Transverse colon (tissue), 4 donors: Measurements from ENCODE around the gene KCP. TPM values are rescaled to one million over a fixed set of nuclear protein-coding genes. Genes with fewer than 3 reads are reported as not detected.

Experiments used
- DNase-seq: peaks from one replicate; pipeline ENCODE4 v3.0.0-alpha.2; 2019
- H3K27ac ChIP-seq, 4 donors: fragments of 200-600 bp; sonication (generic); 2 replicates each; pipeline ENCODE4 v1.5.1; 2016 to 2018; ENCODE audit warnings: inconsistent platforms in 4 of 4
- H3K27me3 ChIP-seq: fragments of 200-600 bp; sonication (generic); 2 replicates; pipeline ENCODE4 v1.5.1; 2017; ENCODE audit warnings: inconsistent platforms
- H3K36me3 ChIP-seq, 4 donors: fragments of 200-600 bp; sonication (generic); 2 replicates each; pipeline ENCODE4 v1.5.1; 2017 to 2019; ENCODE audit warnings: inconsistent platforms in 4 of 4
- H3K4me1 ChIP-seq, 4 donors: fragments of 200-600 bp; sonication (generic); 2 replicates each; pipeline ENCODE4 v1.5.1; 2017 to 2020; ENCODE audit warnings: inconsistent platforms in 4 of 4
- H3K4me3 ChIP-seq, 4 donors: fragments of 200-600 bp; sonication (generic); 1 replicate in 1 of 4; 2 replicates in 3 of 4; pipeline versions ENCODE4 v1.5.1 to v1.6.1; 2017 to 2019; ENCODE audit warnings: inconsistent platforms in 4 of 4
- H3K9me3 ChIP-seq, 2 donors: fragments of 200-600 bp; sonication (generic); 2 replicates each; pipeline ENCODE4 v1.5.1; 2017 to 2019; ENCODE audit warnings: inconsistent platforms in 2 of 2
- EP300 ChIP-seq: sonication (generic); formaldehyde crosslinking; IDR thresholded peaks from one replicate; pipeline ENCODE4 v1.6.1; 2017; ENCODE audit warnings: antibody characterized with exemption, low read depth
- POLR2A ChIP-seq: fragments of 450-650 bp; IDR thresholded peaks from one replicate; pipeline ENCODE4 v1.6.1; 2016; ENCODE audit warnings: antibody characterized with exemption, mild to moderate bottlenecking, moderate library complexity
- POLR2AphosphoS5 ChIP-seq, 3 donors: sonication (generic); formaldehyde crosslinking; IDR thresholded peaks; one replicate each; pipeline ENCODE4 v1.6.1; 2016; ENCODE audit warnings: antibody characterized with exemption in 3 of 3
- WGBS, 2 donors: methylation state at CpG; one replicate each; pipeline ENCODE4 v1.1.5; 2018; ENCODE audit warnings: low coverage in 1 of 2; 5-methylcytosine and 5-hydroxymethylcytosine counted together
- in situ Hi-C, 4 donors: fragments of 200-750 bp; cut with MboI; loops; one replicate each; pipeline versions ENCODE4 v1.15.0 to v1.15.1; 2017; ENCODE audit warnings: low sequenced_read_pairs in 3 of 4, low pct_ligation_motif_present in 1 of 4, low pct_unique_long_range_greater_than_20kb in 1 of 4
- intact Hi-C: fragments of 100-400 bp; cut with DNase I; formaldehyde crosslinking; loops from one replicate; pipeline ENCODE4 v1.15.1; 2023; ENCODE audit warnings: low total_unique reads
- total RNA-seq, 4 donors: library from RNA; depleted of rRNA; stranded (reverse); fragments of >200 nt; gene quantifications; one replicate each; pipeline ENCODE4 v1.1.0, GENCODE V29; 2016
- TF ChIP-seq, protein P1 (sequence below), 5 experiments: fragments of 200-600 bp in 3 of 5; fragments of 450-650 bp in 2 of 5; sonication (generic) in 3 of 5; IDR thresholded peaks; 1 replicate in 2 of 5; 2 replicates in 3 of 5; pipeline ENCODE4 v1.5.1; 2016 to 2017; ENCODE audit warnings: antibody characterized with exemption in 5 of 5, inconsistent platforms in 3 of 5, mild to moderate bottlenecking in 2 of 5, moderate library complexity in 1 of 5

The KCP gene
- total RNA-seq, 4 donors from 2014 or later: 0.32 to 0.75 (median 0.68) TPM; not detected in 1

GRCh38 chr7:128890306-128891109 lies 20.0 kb downstream of the KCP start:
- WGBS, 2 donors: 26% methylated on average over 42 of the region's 67 CpGs; no CpG with 5 or more reads in 1 of the 2 donors

GRCh38 chr7:128889121-128889520 lies 21.4 kb downstream of the KCP start:
- WGBS, 2 donors: 58 to 61% methylated on average over 4 to 8 of the region's 8 CpGs
- peaks cover 5 to 19% (median 7%) of the 10 kb centered on the region in 4 donors for H3K4me1 ChIP-seq
- H3K4me3 ChIP-seq: no peak overlapping the region
- no peaks in the 10 kb centered on the region for H3K9me3 ChIP-seq
- no peak overlapping the region for H3K27ac ChIP-seq
- in situ Hi-C loops: loop anchor here in 1 of 4 donors (25.0 kb wide), 1 partner anchor 277 kb away; no protein-coding TSS in a partner anchor
- no peaks in the 10 kb centered on the region for H3K36me3 ChIP-seq
- TF ChIP-seq, protein P1, sequence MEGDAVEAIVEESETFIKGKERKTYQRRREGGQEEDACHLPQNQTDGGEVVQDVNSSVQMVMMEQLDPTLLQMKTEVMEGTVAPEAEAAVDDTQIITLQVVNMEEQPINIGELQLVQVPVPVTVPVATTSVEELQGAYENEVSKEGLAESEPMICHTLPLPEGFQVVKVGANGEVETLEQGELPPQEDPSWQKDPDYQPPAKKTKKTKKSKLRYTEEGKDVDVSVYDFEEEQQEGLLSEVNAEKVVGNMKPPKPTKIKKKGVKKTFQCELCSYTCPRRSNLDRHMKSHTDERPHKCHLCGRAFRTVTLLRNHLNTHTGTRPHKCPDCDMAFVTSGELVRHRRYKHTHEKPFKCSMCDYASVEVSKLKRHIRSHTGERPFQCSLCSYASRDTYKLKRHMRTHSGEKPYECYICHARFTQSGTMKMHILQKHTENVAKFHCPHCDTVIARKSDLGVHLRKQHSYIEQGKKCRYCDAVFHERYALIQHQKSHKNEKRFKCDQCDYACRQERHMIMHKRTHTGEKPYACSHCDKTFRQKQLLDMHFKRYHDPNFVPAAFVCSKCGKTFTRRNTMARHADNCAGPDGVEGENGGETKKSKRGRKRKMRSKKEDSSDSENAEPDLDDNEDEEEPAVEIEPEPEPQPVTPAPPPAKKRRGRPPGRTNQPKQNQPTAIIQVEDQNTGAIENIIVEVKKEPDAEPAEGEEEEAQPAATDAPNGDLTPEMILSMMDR (IDR thresholded peaks at IDR 0.05): no peak
- no peak for TF ChIP-seq EP300
- TF ChIP-seq POLR2AphosphoS5 (IDR thresholded peaks at IDR 0.05): no peak
- TF ChIP-seq POLR2A: no peak
- intact Hi-C loops: loop anchor here (10.0 kb wide), 1 partner anchor 414 kb away; the partner anchor contains the start of gene METTL2B
- no peak for DNase-seq
- peaks cover 26% of the 10 kb centered on the region for H3K27me3 ChIP-seq

More at GRCh38 chr7:128890306-128891109, 20.0 kb downstream of the KCP start:
- peaks cover 5 to 19% (median 7%) of the 10 kb centered on the region in 4 donors for H3K4me1 ChIP-seq
- in situ Hi-C loops: loop anchor here in 1 of 4 donors (25.0 kb wide), 1 partner anchor 278 kb away; no protein-coding TSS in a partner anchor
- H3K36me3 ChIP-seq: no peaks in the 10 kb centered on the region
- H3K4me3 ChIP-seq: peak overlapping the region in 2 of 4 donors; percentile 35 to 44
- H3K27me3 ChIP-seq: peaks cover 26% of the 10 kb centered on the region
- TF ChIP-seq EP300: no peak
- TF ChIP-seq POLR2A: no peak
- TF ChIP-seq, protein P1 (IDR thresholded peaks at IDR 0.05): no peak
- no peak for TF ChIP-seq POLR2AphosphoS5 (IDR thresholded peaks at IDR 0.05)
- H3K27ac ChIP-seq: no peak overlapping the region
- H3K9me3 ChIP-seq: no peaks in the 10 kb centered on the region
- intact Hi-C loops: no loop called here
- DNase-seq: peak; percentile 74

- Histone ChIP-seq H3K27me3 (peaks cover 26% of the 10 kb centered on the region), H3K27ac (no peak overlapping the region), H3K4me1 (peaks cover 5 to 19% (median 7%) of the 10 kb centered on the region in 4 donors), H3K9me3 (no peaks in the 10 kb centered on the region), H3K4me3 (no peak overlapping the region), H3K36me3 (no peaks in the 10 kb centered on the region)
- WGBS, 2 donors: 83% methylated on average over 11 of the region's 11 CpGs; no CpG with 5 or more reads in 1 of the 2 donors
- intact Hi-C loops (loop anchor here (10.0 kb wide), 1 partner anchor 414 kb away; the partner anchor contains the start of gene METTL2B), in situ Hi-C loops (loop anchor here in 1 of 4 donors (25.0 kb wide), 1 partner anchor 276 kb away; no protein-coding TSS in a partner anchor)
- TF ChIP-seq POLR2AphosphoS5 (IDR thresholded peaks at IDR 0.05) (no peak), EP300 (no peak), POLR2A (no peak)
- TF ChIP-seq, protein P1 (IDR thresholded peaks at IDR 0.05): no peak
- DNase-seq: no peak
Measured at GRCh38 chr7:128888756-128889095, 21.8 kb downstream of the KCP start.

DNA sequence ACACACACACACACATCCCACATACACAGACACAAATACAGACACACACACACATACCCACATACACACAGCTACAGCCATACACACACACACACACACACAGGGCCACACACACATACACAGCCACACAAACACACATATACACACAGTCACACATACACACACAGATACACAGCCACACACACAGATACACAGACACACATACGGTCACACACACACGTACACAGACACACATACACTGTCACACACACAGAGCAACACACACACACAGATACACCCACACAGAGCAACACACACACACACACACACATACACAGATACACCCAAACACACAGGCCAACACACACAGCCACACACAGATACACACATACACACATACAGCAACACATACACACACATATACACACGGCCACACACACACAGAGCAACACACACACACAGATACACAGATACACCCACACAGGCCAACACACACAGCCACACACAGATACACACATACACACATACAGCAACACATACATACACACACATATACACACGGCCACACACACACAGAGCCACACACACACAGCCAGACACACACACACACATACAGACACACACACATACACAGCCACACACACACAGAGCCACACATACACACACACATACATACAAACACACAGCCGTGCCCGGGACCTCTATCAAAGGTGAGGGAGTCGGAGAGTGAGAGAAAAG lies 22.3 kb downstream of the KCP start:
- no peak for DNase-seq
- in situ Hi-C loops (loop anchor here in 1 of 4 donors (25.0 kb wide), 1 partner anchor 276 kb away; no protein-coding TSS in a partner anchor), intact Hi-C loops (loop anchor here (10.0 kb wide), 1 partner anchor 413 kb away; the partner anchor contains the start of gene METTL2B)

More for the DNA sequence above, 22.3 kb downstream of the KCP start:
- no peak for TF ChIP-seq POLR2A
- TF ChIP-seq POLR2AphosphoS5 (IDR thresholded peaks at IDR 0.05): no peak
- TF ChIP-seq EP300: no peak
- TF ChIP-seq, protein P1 (IDR thresholded peaks at IDR 0.05): no peak
- Histone ChIP-seq H3K4me1 (peaks cover 5 to 19% (median 7%) of the 10 kb centered on the region in 4 donors), H3K4me3 (no peak overlapping the region), H3K27ac (no peak overlapping the region), H3K36me3 (no peaks in the 10 kb centered on the region), H3K9me3 (no peaks in the 10 kb centered on the region), H3K27me3 (peaks cover 26% of the 10 kb centered on the region)
- whole genome bisulfite sequencing, 2 donors: 82 to 83% methylated on average over 2 to 7 of the region's 7 CpGs
